Measurements from ENCODE around the gene KBTBD13. TPM values are rescaled to one million over a fixed set of nuclear protein-coding genes. Genes with fewer than 3 reads are reported as not detected.

The KBTBD13 gene
- total RNA-seq: not detected in 2 replicates

DNA sequence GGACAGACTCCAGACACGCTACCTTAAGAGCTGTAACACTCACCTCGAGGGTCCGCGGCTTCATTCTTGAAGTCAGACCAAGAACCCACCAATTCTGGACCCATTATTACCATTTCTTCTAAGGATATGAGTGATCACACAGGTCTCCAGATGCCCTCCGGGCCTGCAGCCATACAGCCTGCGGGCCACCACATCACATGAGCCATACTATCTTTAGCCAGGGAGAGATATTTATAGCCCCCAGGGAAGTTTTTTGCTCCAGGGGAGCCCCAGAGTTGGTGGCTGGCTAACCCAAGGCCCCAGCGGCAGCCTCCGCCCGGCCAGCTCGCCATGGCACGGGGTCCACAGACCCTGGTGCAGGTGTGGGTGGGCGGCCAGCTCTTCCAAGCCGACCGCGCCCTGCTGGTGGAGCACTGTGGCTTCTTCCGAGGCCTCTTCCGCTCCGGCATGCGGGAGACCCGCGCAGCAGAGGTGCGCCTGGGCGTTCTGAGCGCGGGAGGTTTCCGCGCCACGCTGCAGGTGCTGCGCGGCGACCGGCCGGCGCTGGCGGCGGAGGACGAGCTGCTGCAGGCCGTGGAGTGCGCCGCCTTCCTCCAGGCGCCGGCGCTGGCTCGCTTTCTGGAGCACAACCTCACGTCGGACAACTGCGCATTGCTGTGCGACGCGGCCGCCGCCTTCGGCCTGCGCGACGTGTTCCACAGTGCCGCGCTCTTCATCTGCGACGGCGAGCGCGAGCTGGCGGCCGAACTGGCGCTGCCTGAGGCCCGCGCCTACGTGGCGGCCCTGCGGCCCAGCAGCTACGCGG, at the start of gene KBTBD13:
TSS of gene KBTBD13 (plus strand) at position 261 of the 805 bp plus-strand sequence. CDS start at position 331, 70 bp downstream.

DNA sequence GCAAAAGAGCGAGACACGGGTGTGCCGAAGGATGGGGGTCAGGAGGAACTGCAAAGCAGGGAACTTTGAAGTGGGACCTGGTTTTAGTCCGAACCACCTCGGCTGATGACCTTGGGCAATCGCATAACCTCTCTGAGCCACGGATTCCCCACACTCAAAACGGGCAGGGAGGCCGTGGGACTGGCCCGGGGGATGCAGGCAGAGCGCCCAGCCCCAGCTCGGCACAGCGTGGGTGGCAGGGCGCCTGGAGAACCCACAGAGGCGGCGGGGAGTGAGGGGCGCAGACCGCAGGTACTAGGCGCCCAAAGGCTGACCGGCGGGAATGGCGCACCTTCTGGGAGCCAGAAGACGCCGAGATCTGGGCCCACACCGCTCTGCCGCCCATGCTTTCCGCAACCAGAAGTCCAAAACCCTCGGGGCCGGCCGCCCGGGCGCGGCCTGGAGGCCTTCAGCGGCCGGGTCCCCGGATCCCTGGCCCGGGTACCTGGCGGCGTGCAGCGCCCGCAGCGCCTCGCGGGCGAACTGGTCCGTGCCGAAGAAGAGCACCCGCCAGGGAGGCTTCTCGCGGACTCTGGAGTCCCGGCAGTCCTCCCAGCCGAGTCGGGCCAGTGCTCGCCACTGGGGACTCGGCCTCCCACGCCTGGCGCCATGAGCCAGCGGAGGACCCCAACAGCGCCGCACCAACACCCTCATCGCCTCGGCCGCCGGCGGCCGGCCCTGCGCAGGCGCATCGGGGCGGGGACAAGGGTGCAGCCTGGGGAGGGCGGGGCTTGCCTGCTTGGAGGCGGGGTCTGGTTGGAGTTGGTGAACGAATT, 47.4 kb upstream of the KBTBD13 start, which contains the start of gene MTFMT:
TSS of gene MTFMT (minus strand) at position 719 of the 815 bp plus-strand sequence. CDS start at position 693, 26 bp downstream.

DNA sequence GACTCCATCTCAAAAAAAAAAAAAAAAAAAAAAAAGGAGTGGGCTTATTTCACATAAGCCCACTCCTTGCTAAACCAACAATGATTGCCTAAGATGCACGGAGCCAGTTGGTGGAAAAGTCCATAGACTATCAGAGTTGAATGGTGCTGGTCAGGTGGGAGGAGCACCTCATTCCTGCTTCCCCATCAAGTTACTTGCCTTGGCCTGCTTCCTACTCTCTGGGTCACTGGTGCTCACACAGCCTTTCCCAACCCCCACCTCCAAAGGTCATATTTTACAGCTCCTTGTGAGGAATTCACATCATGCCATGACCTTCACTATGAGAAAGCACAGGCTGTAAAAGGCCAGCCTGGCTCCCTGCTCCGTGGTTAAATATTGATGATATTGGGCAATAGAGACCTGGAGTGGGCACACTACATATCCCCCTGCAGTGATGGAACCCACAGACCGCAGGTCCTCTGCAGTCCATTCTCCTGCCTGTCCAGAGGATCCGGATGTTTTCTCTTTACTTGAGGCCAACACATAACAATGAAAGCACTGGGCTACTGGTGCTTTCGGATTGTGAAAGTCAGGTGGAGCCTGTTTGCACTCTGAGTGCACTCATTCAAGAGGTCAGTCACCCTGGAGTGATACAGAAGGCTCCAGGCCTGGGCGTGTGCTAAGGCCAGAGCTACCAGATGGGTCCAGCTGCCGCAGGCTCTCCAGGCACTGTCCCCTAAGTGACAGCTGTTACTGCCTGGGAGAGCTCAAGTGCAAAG, 31.6 kb upstream of the KBTBD13 start, which contains the start of gene SLC51B:
TSS of gene SLC51B (plus strand) at position 664 of the 758 bp plus-strand sequence. CDS start 4,618 bp downstream, outside the sequence.

DNA sequence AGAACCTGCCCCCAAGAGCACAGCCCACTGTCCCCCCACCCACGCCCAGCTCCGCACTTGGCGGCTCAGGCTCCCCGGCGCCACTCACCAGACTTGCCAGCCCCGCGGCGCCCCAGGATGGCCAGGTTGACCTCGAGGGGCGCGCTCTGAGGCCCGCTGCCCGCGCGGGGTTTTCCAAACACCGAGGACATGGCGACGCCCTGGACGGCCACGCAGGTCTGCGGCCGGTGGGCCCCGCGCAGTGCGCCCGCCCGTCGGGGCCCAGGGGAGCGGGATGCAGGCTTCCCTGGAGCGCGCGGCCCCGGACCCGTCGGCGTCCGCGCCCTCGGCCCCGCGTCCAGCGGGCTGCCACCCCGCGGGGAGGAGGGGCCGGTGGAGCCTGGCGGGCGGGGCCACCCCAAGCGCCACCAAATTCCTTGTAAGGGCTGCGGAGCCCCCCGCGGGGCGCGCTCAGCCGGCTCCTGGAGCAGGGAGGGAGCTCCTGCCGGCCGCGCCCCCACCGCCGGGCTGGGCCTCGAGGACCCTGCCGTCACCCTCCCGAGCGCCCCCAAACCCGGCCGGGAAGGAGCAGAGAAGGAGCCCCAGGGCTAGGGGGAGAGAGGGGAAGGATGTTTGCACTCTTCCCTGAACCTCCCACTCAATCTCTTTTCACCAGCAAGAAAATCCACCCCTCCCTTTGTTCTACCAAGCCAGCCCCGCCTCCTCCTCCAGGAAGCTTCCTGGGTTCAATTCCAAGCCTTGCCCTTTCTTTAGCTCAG, 8.7 kb upstream of the KBTBD13 start, which contains the start of gene RASL12:
TSS of gene RASL12 (minus strand) at position 347 of the 758 bp plus-strand sequence. CDS start at position 191, 156 bp downstream.

DNA sequence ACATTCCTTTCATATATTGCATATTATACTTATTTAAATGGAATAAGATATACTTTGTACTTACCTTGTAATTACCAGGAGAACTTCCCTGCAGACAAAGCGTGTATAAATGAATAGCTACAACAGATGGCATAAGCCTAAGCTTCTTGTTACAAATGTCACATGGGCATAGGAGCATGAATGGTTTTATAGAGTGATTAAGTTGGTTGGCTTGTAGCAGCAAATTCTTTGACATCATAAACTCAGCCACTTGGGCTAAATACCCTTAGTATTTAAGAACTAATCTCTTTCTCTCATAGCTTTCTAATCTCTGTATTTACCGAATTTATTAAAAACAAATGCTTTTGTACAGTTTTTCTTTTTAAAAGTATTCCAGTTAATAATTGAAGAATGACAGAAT, 38.5 kb downstream of the KBTBD13 start, which contains the start of gene UBAP1L:
TSS of gene UBAP1L (minus strand) at position 115 of the 400 bp plus-strand sequence. CDS start 8,985 bp downstream, outside the sequence.

Other genes starting within 250 kb of the KBTBD13 start
- 5.9 and 6.2 TPM in 2 replicates for gene PLEKHO2, start 234.8 kb upstream of the KBTBD13 start, total RNA-seq
- gene ANKDD1A, start 164.8 kb upstream of the KBTBD13 start, total RNA-seq: 0.47 and 0.49 TPM in 2 replicates
- 70.1 and 74.1 TPM in 2 replicates for gene SPG21, start 86.8 kb upstream of the KBTBD13 start, total RNA-seq
- gene MTFMT, start 47.1 kb upstream of the KBTBD13 start, total RNA-seq: 25.4 and 32.6 TPM in 2 replicates
- not detected in 2 replicates for gene SLC51B, start 31.4 kb upstream of the KBTBD13 start, total RNA-seq
- gene RASL12, start 8.8 kb upstream of the KBTBD13 start, total RNA-seq: 1.1 TPM in 1 of 2 replicates, not detected in the other
- 0.38 and 0.47 TPM in 2 replicates for gene UBAP1L, start 38.5 kb downstream of the KBTBD13 start, total RNA-seq
- gene PDCD7, start 57.1 kb downstream of the KBTBD13 start, total RNA-seq: 16.2 and 23.4 TPM in 2 replicates
- 19.1 and 19.2 TPM in 2 replicates for gene CLPX, start 108.6 kb downstream of the KBTBD13 start, total RNA-seq
- gene CILP, start 134.7 kb downstream of the KBTBD13 start, total RNA-seq: not detected in 2 replicates
- gene PARP16, start 210.1 kb downstream of the KBTBD13 start, total RNA-seq: 4.0 and 6.9 TPM in 2 replicates
- not detected in 2 replicates for gene RNU5A-1, start 219.3 kb downstream of the KBTBD13 start, total RNA-seq
- gene RNU5B-1, start 227.9 kb downstream of the KBTBD13 start, total RNA-seq: not detected in 2 replicates